ENCODE measurements around the gene RASL11A. TPM values are rescaled to one million over a fixed set of nuclear protein-coding genes. Genes with fewer than 3 reads are reported as not detected.

Gene RASL11A
- total RNA-seq, 1 experiment from 2014 or later: 2.7 TPM

DNA sequence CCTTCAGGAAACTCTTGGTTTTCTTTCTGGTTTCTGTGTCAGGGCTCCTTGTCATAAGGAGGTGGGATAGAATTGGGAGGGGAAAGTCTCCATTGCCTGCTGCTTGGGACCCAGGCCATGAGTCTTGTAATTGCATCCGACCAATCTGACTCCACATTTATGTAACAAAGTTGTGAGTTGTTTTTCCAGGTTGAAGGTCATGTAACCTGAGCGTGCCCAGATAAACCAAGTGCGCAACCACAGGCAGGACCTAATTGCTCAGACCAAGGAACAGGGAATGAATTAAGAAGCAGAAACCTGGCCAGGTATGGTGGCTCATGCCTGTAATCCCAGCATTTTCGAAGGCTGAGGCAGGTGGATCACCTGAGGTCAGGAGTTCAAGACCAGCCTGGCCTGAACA lies 17.8 kb downstream of the RASL11A start:
- H3K9me3 Mint-ChIP-seq: peaks cover 0 to 3% of the 10 kb centered on the region in 2 experiments; a peak in 2 of 5 replicates
- Histone ChIP-seq H2BK120ac (ENCODE audit: low read depth, low read length, poor library complexity, severe bottlenecking) (no peak overlapping the region), H2BK5ac (ENCODE audit: insufficient read length, low read length) (no peak overlapping the region), H3K27me3 (ENCODE audit: insufficient read depth, low read length) (no peaks in the 10 kb centered on the region), H3K9me3 (ENCODE audit: control insufficient read depth, low read depth, low read length) (no peaks in the 10 kb centered on the region), H3K4me2 (ENCODE audit: insufficient read depth, insufficient read length, low read length) (no peak overlapping the region), H4K91ac (ENCODE audit: insufficient read length, low read depth, low read length) (no peak overlapping the region), H3K4me1 (ENCODE audit: insufficient read depth, low read length) (no peaks in the 10 kb centered on the region), H3T11ph (ENCODE audit: low read length) (no peak overlapping the region), H3K56ac (ENCODE audit: insufficient read length, low read depth, low read length) (no peak overlapping the region), H3K27ac (ENCODE audit: insufficient read length, low read depth, low read length) (no peak overlapping the region), H4K5ac (ENCODE audit: insufficient read length, low read depth, low read length) (no peak overlapping the region), H3K9ac (ENCODE audit: extremely low read depth, insufficient read length, low read length) (no peak overlapping the region), H2AFZ (ENCODE audit: low read length) (no peak overlapping the region), H3K23ac (ENCODE audit: insufficient read length, low read depth, low read length) (no peak overlapping the region), H4K8ac (replicated peaks; ENCODE audit: insufficient read length, low read depth, low read length) (no peak overlapping the region), H3K18ac (ENCODE audit: insufficient read length, low read depth, low read length) (no peak overlapping the region), H3K79me1 (ENCODE audit: insufficient read depth, low read depth, low read length, poor library complexity, severe bottlenecking) (no peaks in the 10 kb centered on the region), H3K23me2 (ENCODE audit: insufficient read length, low read depth, low read length, poor library complexity, severe bottlenecking) (no peaks in the 10 kb centered on the region), H4K20me1 (ENCODE audit: control insufficient read depth, insufficient read depth, insufficient read length) (no peaks in the 10 kb centered on the region), H3K14ac (ENCODE audit: insufficient read depth, low read length) (no peak overlapping the region), H3K79me2 (ENCODE audit: insufficient read depth, low read length) (no peaks in the 10 kb centered on the region), H2BK12ac (ENCODE audit: insufficient read length, low read depth, low read length) (no peak overlapping the region), H2BK15ac (ENCODE audit: low read depth, low read length) (no peak overlapping the region), H2BK20ac (ENCODE audit: low read depth, low read length, poor library complexity, severe bottlenecking) (no peak overlapping the region), H2AK5ac (ENCODE audit: insufficient read length, low read length) (no peak overlapping the region), H3K4ac (ENCODE audit: low read depth, low read length) (no peak overlapping the region)
- TF ChIP-seq, protein P1, sequence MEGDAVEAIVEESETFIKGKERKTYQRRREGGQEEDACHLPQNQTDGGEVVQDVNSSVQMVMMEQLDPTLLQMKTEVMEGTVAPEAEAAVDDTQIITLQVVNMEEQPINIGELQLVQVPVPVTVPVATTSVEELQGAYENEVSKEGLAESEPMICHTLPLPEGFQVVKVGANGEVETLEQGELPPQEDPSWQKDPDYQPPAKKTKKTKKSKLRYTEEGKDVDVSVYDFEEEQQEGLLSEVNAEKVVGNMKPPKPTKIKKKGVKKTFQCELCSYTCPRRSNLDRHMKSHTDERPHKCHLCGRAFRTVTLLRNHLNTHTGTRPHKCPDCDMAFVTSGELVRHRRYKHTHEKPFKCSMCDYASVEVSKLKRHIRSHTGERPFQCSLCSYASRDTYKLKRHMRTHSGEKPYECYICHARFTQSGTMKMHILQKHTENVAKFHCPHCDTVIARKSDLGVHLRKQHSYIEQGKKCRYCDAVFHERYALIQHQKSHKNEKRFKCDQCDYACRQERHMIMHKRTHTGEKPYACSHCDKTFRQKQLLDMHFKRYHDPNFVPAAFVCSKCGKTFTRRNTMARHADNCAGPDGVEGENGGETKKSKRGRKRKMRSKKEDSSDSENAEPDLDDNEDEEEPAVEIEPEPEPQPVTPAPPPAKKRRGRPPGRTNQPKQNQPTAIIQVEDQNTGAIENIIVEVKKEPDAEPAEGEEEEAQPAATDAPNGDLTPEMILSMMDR (conservative IDR thresholded peaks at IDR 0.05): no peak
- WGBS (ENCODE audit: extremely low coverage, insufficient read length, low lambda C conversion rate): no CpG with 5 or more reads among the region's 4 CpGs
- peaks cover 0 to 3% of the 10 kb centered on the region in 2 experiments; a peak in 1 of 4 replicates for H3K4me1 Mint-ChIP-seq
- no peaks in the 10 kb centered on the region for H3K36me3 Mint-ChIP-seq (ENCODE audit: insufficient read depth in 1 of 3, low read depth in 3 of 3)
- H3K27me3 Mint-ChIP-seq (ENCODE audit: low read depth): peaks cover 4% of the 10 kb centered on the region
- H3K4me3 Mint-ChIP-seq: no peak overlapping the region
- peak; percentile 8 for DNase-seq
- H3K27ac Mint-ChIP-seq: no peak overlapping the region; a peak in 1 of 7 replicates

Measured in H9 (cell line).